ENCODE measurements around the gene RSBN1L.

RSBN1L gene

GRCh38 chr7:77820967-77821366 is 124.7 kb downstream of the RSBN1L start:
- no peak for DNase-seq (ENCODE audit: low read depth)
- TF ChIP-seq, protein P1, sequence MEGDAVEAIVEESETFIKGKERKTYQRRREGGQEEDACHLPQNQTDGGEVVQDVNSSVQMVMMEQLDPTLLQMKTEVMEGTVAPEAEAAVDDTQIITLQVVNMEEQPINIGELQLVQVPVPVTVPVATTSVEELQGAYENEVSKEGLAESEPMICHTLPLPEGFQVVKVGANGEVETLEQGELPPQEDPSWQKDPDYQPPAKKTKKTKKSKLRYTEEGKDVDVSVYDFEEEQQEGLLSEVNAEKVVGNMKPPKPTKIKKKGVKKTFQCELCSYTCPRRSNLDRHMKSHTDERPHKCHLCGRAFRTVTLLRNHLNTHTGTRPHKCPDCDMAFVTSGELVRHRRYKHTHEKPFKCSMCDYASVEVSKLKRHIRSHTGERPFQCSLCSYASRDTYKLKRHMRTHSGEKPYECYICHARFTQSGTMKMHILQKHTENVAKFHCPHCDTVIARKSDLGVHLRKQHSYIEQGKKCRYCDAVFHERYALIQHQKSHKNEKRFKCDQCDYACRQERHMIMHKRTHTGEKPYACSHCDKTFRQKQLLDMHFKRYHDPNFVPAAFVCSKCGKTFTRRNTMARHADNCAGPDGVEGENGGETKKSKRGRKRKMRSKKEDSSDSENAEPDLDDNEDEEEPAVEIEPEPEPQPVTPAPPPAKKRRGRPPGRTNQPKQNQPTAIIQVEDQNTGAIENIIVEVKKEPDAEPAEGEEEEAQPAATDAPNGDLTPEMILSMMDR (conservative IDR thresholded peaks at IDR 0.05; ENCODE audit: low read length), result no peak
- no peak overlapping the region for H3K4me3 ChIP-seq (ENCODE audit: low read length)

- TF ChIP-seq, protein P1 (conservative IDR thresholded peaks at IDR 0.05; ENCODE audit: low read length), result no peak
- no peak overlapping the region for H3K4me3 ChIP-seq (ENCODE audit: low read length)
- no peak for DNase-seq (ENCODE audit: low read depth)
These were observed 126.0 kb downstream of the RSBN1L start for GRCh38 chr7:77822269-77822668.

DNA sequence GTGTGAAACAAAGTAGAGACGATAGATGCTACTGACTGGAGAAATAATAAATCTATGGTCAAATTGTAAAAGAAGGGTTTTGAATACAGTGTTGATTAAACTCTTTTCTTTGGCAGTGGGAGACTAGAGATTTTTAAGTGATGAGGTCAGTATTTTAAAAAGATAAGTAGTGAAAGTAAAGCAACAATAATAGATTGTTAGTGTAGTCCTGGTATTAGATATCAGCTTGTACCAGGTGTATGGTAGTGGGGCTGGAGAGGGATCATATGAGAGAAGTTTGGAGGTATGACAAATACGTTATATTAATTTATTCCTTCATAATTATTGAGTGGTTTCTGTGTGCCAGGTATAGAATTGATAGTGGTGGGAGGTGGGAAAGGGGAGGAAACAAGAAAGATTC is 127.5 kb downstream of the RSBN1L start:
- TF ChIP-seq, protein P1 (conservative IDR thresholded peaks at IDR 0.05; ENCODE audit: low read length), result no peak
- DNase-seq (ENCODE audit: low read depth), result no peak
- no peak overlapping the region for H3K4me3 ChIP-seq (ENCODE audit: low read length)

DNA sequence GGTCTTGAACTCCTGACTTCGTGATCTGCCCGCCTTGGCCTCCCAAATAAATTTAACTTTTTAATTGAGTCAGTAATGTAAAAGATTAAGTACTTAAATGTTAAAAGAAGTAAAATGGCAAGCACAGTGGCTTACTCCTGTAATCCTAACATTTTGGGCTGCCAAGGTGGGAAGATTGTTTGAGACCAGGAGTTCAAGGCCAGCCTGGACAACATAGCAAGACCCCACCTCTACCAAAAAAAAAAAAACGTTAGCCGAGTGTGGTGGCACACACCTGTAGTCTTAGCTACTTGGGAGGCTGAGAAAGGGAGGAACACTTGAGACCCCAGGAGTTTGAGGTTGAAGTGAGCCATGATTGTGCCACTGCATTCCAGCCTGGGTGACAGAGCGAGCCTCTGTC is 128.4 kb downstream of the RSBN1L start:
- TF ChIP-seq, protein P1 (conservative IDR thresholded peaks at IDR 0.05; ENCODE audit: low read length), result no peak
- no peak for DNase-seq (ENCODE audit: low read depth)
- H3K4me3 ChIP-seq (ENCODE audit: low read length), result no peak overlapping the region

DNA sequence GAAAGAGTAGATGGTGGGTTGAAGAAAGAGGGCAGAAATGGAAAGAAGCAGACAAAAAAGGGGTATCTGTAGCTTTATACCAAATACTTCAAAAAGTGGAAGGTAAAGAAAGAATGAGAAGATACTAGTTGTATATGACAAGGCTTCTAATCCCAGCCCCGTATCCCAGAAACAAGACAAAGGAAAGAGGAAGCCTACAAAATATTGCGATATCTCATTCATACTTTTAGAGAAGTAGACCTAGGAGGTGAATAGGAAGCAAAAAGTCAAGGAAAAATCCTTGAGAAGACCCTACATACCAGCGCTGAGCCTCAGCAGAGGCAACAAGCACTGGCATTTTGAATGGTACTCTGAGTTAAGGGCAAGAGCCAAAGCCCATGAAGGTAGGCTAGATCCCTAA is 128.9 kb downstream of the RSBN1L start:
- TF ChIP-seq, protein P1 (conservative IDR thresholded peaks at IDR 0.05; ENCODE audit: low read length), result no peak
- DNase-seq (ENCODE audit: low read depth), result no peak
- no peak overlapping the region for H3K4me3 ChIP-seq (ENCODE audit: low read length)

- H3K4me3 ChIP-seq (ENCODE audit: low read length), result no peak overlapping the region
- no peak for DNase-seq (ENCODE audit: low read depth)
- TF ChIP-seq, protein P1 (conservative IDR thresholded peaks at IDR 0.05; ENCODE audit: low read length), result no peak
These were observed 130.0 kb downstream of the RSBN1L start for GRCh38 chr7:77826300-77826699.

DNA sequence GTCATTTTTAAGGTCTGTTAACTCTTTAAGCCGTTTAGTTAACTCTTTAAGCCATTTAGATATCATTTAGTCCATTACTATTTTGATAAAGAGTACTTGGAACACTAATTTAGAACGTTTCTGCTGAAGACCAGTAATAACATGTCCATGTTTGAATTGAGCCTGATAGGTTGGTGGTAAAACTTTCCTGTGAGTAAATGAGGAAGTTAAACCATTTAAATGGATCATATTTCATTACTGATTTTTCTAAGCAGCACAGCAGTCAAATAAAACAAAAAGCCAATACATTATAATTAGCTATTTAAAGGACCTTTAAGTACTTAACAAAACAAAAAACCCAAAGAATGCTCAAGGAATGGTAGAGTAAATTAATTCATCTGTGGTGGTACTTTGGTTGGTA is 131.7 kb downstream of the RSBN1L start:
- TF ChIP-seq, protein P1 (conservative IDR thresholded peaks at IDR 0.05; ENCODE audit: low read length), result no peak
- DNase-seq (ENCODE audit: low read depth), result no peak
- H3K4me3 ChIP-seq (ENCODE audit: low read length), result no peak overlapping the region
